Ectodermal cell (in vitro differentiated cells): Measurements from ENCODE around the gene TAGLN.
"Not testable (repeated sequence)": the region's sequence is repeated elsewhere in the genome, so short reads cannot be mapped to it uniquely, and the experiment has no call there.

Source experiments
- H3K27ac ChIP-seq: 2 replicates; pipeline ENCODE4 v1.7.0; 2013; ENCODE audit warnings: mild to moderate bottlenecking, low read depth, low read length; ENCODE audit not compliant: insufficient read depth, poor library complexity, severe bottlenecking
- H3K27me3 ChIP-seq: 2 replicates; pipeline ENCODE4 v1.7.0; 2013; ENCODE audit warnings: mild to moderate bottlenecking, low read length; ENCODE audit not compliant: insufficient read depth, control insufficient read depth, poor library complexity, severe bottlenecking
- H3K36me3 ChIP-seq: one replicate; pipeline ENCODE4 v1.7.0; 2013; ENCODE audit warnings: low read length; ENCODE audit not compliant: control insufficient read depth, insufficient read depth
- H3K4me1 ChIP-seq: one replicate; pipeline ENCODE4 v1.7.0; 2013; ENCODE audit warnings: low read length; ENCODE audit not compliant: control insufficient read depth, insufficient read depth
- H3K4me3 ChIP-seq: 2 replicates; pipeline ENCODE4 v1.7.0; 2013; ENCODE audit warnings: low read depth, low read length, control low read depth; ENCODE audit not compliant: insufficient read depth
- H3K9me3 ChIP-seq: 2 replicates; pipeline ENCODE4 v1.7.0; 2013; ENCODE audit warnings: mild to moderate bottlenecking, low read length, moderate library complexity; ENCODE audit not compliant: control insufficient read depth
- WGBS, 2 experiments: methylation state at CpG; one replicate each; pipeline ENCODE4 v1.1.7; 2013; ENCODE audit warnings: missing lambda C conversion rate in 2 of 2; 5-methylcytosine and 5-hydroxymethylcytosine counted together

Gene TAGLN

DNA sequence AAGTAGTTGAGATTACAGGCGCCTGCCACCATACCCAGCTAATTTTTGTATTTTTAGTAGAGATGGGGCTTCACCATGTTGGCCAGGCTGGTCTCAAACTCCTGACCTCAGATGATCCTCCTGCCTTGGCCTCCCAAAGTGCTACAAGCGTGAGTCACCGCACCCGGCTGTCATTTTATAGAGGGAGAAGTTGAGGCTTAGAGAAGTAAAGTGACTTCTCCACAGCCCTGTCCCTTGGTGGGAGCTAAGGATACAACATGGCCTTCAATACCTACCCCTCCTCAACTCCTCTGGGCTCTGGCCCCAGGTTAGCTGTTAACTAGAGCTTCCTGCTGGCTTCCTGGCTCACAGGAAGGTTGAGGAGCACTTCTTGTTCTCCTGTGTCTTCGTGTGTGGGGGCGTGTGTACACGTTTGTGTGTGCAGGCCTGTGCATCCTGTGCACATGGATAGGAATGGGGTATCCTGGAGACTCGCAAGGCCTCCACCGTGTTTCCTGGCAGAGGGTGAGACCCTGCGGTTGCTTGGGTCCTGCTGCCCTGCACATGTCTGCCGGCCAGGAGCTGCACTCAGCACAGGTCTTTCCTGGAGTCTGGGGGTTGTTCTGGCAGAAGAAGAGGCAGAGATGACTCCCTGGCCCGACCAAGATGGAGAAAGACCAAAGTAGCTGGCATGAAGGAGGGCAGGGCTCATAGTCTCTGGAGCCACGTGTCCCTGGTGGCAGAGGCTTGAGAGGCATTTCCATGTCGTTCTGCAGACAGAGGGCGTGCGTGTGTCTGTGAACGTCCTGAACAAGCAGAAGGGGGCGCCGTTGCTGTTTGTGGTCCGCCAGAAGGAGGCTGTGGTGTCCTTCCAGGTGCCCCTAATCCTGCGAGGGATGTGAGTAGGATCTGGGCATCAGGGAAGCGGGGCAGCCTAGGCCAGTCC is 18.2 kb upstream of the TAGLN start:
- Histone ChIP-seq H3K4me3 (no peak overlapping the region), H3K9me3 (no peaks in the 10 kb centered on the region), H3K27ac (no peak overlapping the region), H3K27me3 (no peaks in the 10 kb centered on the region), H3K36me3 (peaks cover 4% of the 10 kb centered on the region), H3K4me1 (peaks cover 20% of the 10 kb centered on the region)
- WGBS, 2 experiments = 54 to 59% methylated on average over 22 of the region's 22 CpGs

DNA sequence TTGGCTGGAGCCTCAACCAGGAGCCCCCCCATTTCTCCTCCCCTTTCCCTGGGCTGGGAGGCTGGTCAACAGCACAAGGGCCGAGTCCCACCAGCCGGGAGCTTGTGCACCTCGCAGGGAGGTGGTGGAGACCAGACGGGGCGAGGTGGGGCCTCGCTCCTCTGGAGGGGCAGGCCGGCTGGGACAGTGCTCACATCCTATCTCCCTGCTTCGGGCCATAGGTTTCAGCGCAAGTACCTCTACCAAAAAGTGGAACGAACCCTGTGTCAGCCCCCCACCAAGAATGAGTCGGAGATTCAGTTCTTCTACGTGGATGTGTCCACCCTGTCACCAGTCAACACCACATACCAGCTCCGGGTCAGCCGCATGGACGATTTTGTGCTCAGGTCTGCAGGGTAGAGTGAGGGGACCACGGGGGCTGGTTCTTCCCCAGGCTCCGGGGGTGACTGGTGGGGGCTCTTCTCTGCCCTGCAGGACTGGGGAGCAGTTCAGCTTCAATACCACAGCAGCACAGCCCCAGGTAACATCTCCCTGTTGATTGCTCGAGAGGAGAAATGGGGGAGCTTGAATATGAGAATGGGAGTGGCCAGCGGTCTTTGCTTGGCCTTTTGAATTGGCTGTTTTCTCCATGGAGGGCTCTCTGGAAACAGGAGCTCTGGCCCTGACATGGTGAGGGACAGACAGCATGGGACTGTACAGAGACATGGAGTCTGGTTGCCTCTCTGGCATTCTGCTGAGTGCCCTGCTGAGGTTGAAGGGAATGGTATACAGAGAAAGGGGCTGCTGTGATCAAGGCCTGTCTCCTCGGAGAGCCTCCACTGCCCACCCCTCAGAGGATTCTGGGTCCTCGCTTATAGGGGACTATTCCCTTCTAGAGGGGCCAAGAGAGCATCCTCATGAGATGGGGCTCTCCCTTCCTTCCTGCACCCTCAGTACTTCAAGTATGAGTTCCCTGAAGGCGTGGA is 17.3 kb upstream of the TAGLN start:
- Histone ChIP-seq H3K27ac (no peak overlapping the region), H3K27me3 (no peaks in the 10 kb centered on the region), H3K4me1 (peaks cover 20% of the 10 kb centered on the region), H3K4me3 (no peak overlapping the region), H3K9me3 (no peaks in the 10 kb centered on the region), H3K36me3 (peaks cover 4% of the 10 kb centered on the region)
- WGBS, 2 experiments = 94 to 95% methylated on average over 22 of the region's 22 CpGs

DNA sequence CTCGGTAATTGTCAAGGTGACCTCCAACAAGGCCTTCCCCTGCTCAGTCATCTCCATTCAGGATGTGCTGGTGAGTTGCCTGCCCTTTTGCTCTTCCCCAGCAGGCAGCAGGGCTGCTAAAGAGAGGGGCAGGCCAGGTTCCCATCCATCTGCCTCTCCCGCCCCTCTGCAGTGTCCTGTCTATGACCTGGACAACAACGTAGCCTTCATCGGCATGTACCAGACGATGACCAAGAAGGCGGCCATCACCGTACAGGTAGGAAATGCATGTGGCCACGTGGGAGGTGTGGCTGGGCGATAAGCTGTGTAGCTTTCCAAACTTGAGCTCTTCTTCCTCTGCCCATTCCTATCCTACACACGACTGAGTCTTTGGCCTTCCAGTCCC is 16.6 kb upstream of the TAGLN start:
- Histone ChIP-seq H3K4me1 (peaks cover 20% of the 10 kb centered on the region), H3K27ac (no peak overlapping the region), H3K27me3 (no peaks in the 10 kb centered on the region), H3K4me3 (no peak overlapping the region), H3K36me3 (peaks cover 4% of the 10 kb centered on the region), H3K9me3 (no peaks in the 10 kb centered on the region)
- 96% methylated on average over 10 of the region's 10 CpGs for WGBS, 2 experiments

DNA sequence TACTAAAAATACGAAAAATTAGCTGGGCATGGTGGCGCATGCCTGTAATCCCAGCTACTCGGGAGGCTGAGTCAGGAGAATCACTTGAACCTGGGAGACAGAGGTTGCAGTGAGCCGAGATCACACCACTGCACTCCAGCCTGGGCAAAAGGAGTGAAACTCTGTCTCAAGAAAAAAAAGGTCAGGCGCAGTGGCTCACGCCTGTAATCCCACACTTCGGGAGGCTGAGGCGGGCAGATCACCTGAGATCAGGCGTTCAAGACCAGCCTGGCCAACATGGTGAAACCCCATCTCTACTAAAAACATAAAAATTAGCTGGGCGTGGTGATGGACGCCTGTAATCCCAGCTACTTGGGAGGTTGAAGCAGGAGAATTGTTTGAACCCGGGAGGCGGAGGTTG is 16.0 kb upstream of the TAGLN start:
- peaks cover 16% of the 10 kb centered on the region for H3K4me1 ChIP-seq
- H3K36me3 ChIP-seq, H3K27me3 ChIP-seq, H3K27ac ChIP-seq, H3K4me3 ChIP-seq, H3K9me3 ChIP-seq: not testable (repeated sequence)
- 92 to 95% methylated on average over 13 of the region's 13 CpGs for WGBS, 2 experiments

DNA sequence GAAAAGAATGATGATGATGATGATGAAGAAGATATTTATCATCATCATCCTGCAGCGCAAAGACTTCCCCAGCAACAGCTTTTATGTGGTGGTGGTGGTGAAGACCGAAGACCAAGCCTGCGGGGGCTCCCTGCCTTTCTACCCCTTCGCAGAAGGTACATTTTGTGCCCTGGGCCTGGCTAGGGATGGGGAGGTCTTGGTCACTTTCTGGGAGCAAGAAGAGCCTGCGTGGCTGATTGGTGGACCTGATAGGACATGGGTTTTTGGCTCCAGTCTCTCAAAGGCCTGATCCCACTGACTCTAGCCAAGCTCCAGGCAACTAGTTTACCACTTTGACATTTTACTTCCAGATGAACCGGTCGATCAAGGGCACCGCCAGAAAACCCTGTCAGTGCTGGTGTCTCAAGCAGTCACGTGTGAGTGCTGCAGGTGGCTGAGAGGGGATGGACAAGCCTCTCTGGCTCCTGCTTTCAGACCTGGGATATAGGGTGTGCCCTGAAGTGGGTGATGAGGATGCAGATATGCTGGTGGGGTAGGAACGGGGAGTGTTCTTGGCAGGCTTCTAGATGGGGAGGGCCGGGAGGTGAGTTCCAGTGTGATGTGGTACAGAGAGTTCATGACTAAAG is 15.3 kb upstream of the TAGLN start:
- no peaks in the 10 kb centered on the region for H3K9me3 ChIP-seq
- 95 to 96% methylated on average over 10 to 11 of the region's 11 CpGs for WGBS, 2 experiments
- peaks cover 4% of the 10 kb centered on the region for H3K36me3 ChIP-seq
- H3K27me3 ChIP-seq = no peaks in the 10 kb centered on the region
- no peak overlapping the region for H3K27ac ChIP-seq
- no peak overlapping the region for H3K4me3 ChIP-seq
- peaks cover 16% of the 10 kb centered on the region for H3K4me1 ChIP-seq

DNA sequence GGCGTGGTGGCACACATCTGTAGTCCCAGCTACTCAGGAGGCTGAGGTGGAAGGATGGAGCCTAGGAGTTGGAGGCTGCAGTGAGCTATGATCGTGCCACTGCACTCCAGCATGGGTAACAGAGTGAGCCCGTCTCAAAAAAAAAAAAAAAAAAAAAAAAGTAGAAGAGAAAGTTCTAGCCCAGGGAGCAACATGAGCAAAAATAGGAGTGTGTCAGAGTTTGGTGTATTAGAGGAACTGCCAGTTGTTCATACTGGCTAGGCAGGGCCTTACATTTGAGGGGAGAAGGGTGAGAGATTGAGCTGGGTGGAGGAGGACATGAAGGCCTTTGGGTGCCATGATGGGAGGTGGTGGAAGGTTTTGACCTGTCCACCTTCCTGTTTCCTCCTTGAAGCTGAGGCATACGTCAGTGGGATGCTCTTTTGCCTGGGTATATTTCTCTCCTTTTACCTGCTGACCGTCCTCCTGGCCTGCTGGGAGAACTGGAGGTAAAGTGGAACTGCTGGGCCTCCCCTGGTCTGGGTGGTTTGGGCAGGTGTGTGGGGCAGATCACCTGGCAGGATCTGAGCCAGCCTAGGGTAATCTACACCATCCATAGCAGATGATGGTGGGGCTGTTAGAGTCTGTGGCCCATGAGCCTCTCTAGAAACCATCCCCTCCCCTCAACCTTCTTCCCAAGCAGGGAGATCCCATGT is 13.3 kb upstream of the TAGLN start:
- Histone ChIP-seq H3K4me1 (peaks cover under 1% of the 10 kb centered on the region), H3K9me3 (no peaks in the 10 kb centered on the region), H3K27ac (no peak overlapping the region), H3K36me3 (peaks cover 4% of the 10 kb centered on the region), H3K4me3 (no peak overlapping the region), H3K27me3 (no peaks in the 10 kb centered on the region)
- 93 to 97% methylated on average over 5 of the region's 5 CpGs for WGBS, 2 experiments

DNA sequence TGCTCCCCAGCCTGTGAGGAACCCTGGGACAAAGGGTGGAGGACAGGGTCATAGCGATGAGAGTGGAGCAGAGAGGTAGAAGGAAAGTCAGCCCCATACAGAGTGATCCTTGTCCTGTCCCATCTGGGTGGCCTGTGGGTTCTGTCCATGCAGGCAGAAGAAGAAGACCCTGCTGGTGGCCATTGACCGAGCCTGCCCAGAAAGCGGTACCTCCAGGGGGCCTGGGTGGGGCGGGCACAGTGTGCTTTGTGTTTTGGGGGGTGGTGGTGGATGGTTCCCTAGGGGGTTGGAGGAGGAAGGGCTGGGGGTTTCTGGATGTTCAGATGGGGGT is 12.8 kb upstream of the TAGLN start:
- H3K4me1 ChIP-seq = no peaks in the 10 kb centered on the region
- H3K4me3 ChIP-seq = no peak overlapping the region
- H3K36me3 ChIP-seq = peaks cover 4% of the 10 kb centered on the region
- H3K27ac ChIP-seq = no peak overlapping the region
- no peaks in the 10 kb centered on the region for H3K27me3 ChIP-seq
- H3K9me3 ChIP-seq = no peaks in the 10 kb centered on the region
- WGBS, 2 experiments = 93 to 94% methylated on average over 4 of the region's 4 CpGs

DNA sequence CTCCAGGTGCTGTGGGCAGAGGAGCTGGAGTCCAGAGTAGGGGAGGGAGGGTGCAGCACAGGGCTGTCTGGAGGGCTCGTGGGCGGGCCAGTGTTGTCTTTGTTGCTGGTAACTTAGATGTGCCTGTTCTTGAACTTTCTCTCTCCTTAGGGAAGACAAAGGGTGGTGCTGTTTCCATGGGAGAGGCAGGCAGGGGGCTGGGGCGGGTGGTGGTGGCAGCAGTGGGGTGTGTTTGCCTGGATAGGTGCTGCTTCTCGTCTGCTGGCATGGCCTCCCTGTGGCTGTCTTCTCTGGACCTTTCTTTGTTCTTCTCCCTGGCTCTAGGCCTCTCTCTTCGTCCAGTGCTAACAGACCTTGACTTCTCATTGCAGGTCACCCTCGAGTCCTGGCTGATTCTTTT is 12.2 kb upstream of the TAGLN start:
- Histone ChIP-seq H3K27me3 (no peaks in the 10 kb centered on the region), H3K9me3 (no peaks in the 10 kb centered on the region), H3K4me3 (no peak overlapping the region), H3K27ac (no peak overlapping the region), H3K36me3 (peaks cover 7% of the 10 kb centered on the region), H3K4me1 (no peaks in the 10 kb centered on the region)
- WGBS, 2 experiments = 90 to 91% methylated on average over 6 of the region's 6 CpGs

DNA sequence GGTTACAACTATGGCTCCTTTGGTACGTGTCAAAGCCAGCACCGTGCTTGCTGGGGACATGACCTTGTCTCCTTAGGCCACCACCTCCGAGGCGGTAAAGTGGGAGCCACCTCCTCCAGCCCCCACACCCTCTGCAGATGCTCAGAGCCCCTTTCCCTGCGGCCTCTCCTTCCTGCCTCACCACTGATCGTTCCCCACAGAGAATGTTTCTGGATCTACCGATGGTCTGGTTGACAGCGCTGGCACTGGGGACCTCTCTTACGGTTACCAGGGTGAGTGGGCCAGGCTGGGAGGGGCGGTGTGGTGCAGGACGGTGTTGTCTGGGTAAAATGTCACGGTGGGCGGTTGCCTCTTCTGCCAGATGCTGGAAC is 11.8 kb upstream of the TAGLN start:
- Histone ChIP-seq H3K36me3 (peaks cover 7% of the 10 kb centered on the region), H3K9me3 (no peaks in the 10 kb centered on the region), H3K4me1 (no peaks in the 10 kb centered on the region), H3K4me3 (no peak overlapping the region), H3K27ac (no peak overlapping the region), H3K27me3 (no peaks in the 10 kb centered on the region)
- WGBS, 2 experiments = 93% methylated on average over 13 of the region's 13 CpGs
